DOHH2 (cell line): ENCODE measurements around the gene HSFX3.
"Not testable (repeated sequence)": the region's sequence is repeated elsewhere in the genome, so short reads cannot be mapped to it uniquely, and the experiment has no call there.

Experiments used
- CTCF ChIP-seq: fragments of 200-600 bp; sonication (generic); IDR thresholded peaks from one replicate; pipeline ENCODE4 v1.5.1; 2014; ENCODE audit warnings: antibody characterized with exemption, mild to moderate bottlenecking, low read depth, low read length; ENCODE audit not compliant: poor library complexity, severe bottlenecking
- EZH2phosphoT487 ChIP-seq: fragments of 200-600 bp; sonication (generic); IDR thresholded peaks from 2 replicates; pipeline ENCODE4 v1.6.1; 2017; ENCODE audit warnings: borderline replicate concordance, mild to moderate bottlenecking, antibody characterized with exemption, low read length, moderate library complexity, mixed read lengths

GRCh38 chrX:149555251-149555650 lies 5.5 kb upstream of the HSFX3 start:
- not testable (repeated sequence) for TF ChIP-seq CTCF, EZH2phosphoT487
